Ascending aorta (tissue), 2 donors: ENCODE measurements around the gene ERMAP. TPM values are rescaled to one million over a fixed set of nuclear protein-coding genes. Genes with fewer than 3 reads are reported as not detected.

Experiments used
- DNase-seq, 2 donors: peaks; one replicate each; pipeline ENCODE4 v3.0.0-alpha.2; 2019; ENCODE audit warnings: low spot score in 2 of 2
- H3K27ac ChIP-seq, 2 donors: fragments of 200-600 bp; sonication (generic); one replicate each; pipeline ENCODE4 v1.5.1; 2016 to 2017; ENCODE audit warnings: mild to moderate bottlenecking in 1 of 2
- H3K27me3 ChIP-seq: fragments of 200-600 bp; sonication (generic); one replicate; pipeline ENCODE4 v1.5.1; 2017
- H3K36me3 ChIP-seq, 2 donors: fragments of 200-600 bp; sonication (generic); one replicate each; pipeline ENCODE4 v1.5.1; 2016
- H3K4me1 ChIP-seq, 2 donors: fragments of 200-600 bp; sonication (generic); one replicate each; pipeline ENCODE4 v1.5.1; 2016 to 2017; ENCODE audit warnings: mild to moderate bottlenecking in 1 of 2
- H3K4me3 ChIP-seq, 2 donors: fragments of 200-600 bp; sonication (generic); one replicate each; pipeline ENCODE4 v1.5.1; 2016 to 2017; ENCODE audit warnings: mild to moderate bottlenecking in 1 of 2
- H3K9me3 ChIP-seq, 2 donors: fragments of 200-600 bp; sonication (generic); one replicate each; pipeline ENCODE4 v1.5.1; 2016
- intact Hi-C: fragments of 100-400 bp; cut with DNase I; formaldehyde crosslinking; loops from one replicate; pipeline ENCODE4 v1.15.1; 2023
- total RNA-seq: library from RNA; depleted of rRNA; stranded (reverse); fragments of >200 nt; gene quantifications from one replicate; pipeline ENCODE4 v1.1.0, GENCODE V29; 2016
- TF ChIP-seq, protein P1 (sequence below), 3 experiments: fragments of 200-600 bp in 2 of 3; fragments of 450-650 bp in 1 of 3; sonication (generic) in 2 of 3; IDR thresholded peaks; one replicate each; pipeline ENCODE4 v1.5.1; 2016 to 2019; ENCODE audit warnings: antibody characterized with exemption in 3 of 3, mild to moderate bottlenecking in 1 of 3, moderate library complexity in 1 of 3

The ERMAP gene
- total RNA-seq, 1 donor from 2014 or later: 0.11 TPM

DNA sequence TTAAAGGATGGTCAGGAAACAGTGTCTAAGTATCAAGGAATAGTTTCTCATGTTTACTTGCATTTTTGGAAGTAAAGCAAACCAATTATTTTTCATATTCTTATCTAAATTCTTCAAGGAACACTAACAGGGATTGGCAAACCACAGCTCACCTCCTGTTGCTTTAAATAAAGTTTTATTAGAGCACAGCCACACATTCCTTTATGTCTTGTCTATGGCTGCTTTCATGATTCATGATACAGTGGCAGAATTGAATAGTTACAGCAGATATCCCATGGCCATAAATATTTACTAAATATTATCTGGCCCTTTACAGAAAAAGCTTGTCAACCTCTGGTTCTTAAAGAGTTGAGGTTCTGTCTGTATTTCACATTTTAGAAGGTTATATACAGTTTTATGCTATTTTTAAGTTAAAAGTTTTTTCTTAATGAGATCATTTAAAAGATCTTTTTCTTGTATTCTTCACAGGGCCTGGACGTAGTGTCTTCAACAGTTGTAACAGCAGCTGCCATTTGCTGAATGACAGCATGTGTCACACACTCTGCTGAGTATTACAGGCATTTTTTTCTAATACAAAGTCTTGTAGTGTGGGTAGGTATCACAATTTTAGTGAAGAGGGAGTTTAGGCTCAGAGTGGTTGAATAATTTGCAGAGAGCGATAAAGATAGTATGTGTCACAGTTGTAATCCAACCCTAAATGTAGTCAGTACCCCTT is 32.1 kb downstream of the ERMAP start:
- TF ChIP-seq, protein P1, sequence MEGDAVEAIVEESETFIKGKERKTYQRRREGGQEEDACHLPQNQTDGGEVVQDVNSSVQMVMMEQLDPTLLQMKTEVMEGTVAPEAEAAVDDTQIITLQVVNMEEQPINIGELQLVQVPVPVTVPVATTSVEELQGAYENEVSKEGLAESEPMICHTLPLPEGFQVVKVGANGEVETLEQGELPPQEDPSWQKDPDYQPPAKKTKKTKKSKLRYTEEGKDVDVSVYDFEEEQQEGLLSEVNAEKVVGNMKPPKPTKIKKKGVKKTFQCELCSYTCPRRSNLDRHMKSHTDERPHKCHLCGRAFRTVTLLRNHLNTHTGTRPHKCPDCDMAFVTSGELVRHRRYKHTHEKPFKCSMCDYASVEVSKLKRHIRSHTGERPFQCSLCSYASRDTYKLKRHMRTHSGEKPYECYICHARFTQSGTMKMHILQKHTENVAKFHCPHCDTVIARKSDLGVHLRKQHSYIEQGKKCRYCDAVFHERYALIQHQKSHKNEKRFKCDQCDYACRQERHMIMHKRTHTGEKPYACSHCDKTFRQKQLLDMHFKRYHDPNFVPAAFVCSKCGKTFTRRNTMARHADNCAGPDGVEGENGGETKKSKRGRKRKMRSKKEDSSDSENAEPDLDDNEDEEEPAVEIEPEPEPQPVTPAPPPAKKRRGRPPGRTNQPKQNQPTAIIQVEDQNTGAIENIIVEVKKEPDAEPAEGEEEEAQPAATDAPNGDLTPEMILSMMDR (IDR thresholded peaks at IDR 0.05): no peak

DNA sequence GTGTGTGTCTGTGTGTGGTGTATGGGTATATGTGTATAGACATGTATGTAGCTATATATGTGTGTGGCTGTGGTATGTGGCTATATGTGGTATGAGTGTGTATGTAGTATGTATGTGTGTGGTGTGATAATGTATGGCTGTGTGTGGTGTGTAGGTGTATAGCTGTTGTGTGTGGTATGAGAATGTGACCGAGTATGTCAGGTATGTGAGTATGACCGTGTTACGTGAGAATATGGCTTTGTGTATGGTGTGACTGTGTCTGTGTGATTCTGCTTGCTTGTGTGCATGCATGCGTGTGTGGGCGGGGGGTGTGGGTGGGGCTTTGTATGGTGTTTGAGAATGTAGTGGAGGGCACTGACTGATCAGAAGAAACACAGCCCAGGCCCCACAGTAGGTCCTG is 33.0 kb downstream of the ERMAP start:
- TF ChIP-seq, protein P1 (IDR thresholded peaks at IDR 0.05): no peak
- Histone ChIP-seq H3K27me3 (no peaks in the 10 kb centered on the region), H3K36me3 (peaks cover 10 to 31% of the 10 kb centered on the region in 2 donors), H3K27ac (no peak overlapping the region), H3K4me1 (peaks cover 0 to 14% of the 10 kb centered on the region in 2 donors), H3K4me3 (no peak overlapping the region), H3K9me3 (peaks cover 0 to 8% of the 10 kb centered on the region in 2 donors)
- no peak for DNase-seq
- intact Hi-C loops: loop anchor here (5.0 to 10.0 kb wide), 4 partner anchors 112 to 505 kb away; partner anchors contain the start of genes CDC20, PPCS and ZMYND12

More for the DNA sequence above, 32.1 kb downstream of the ERMAP start:
- Histone ChIP-seq H3K27me3 (no peaks in the 10 kb centered on the region), H3K36me3 (peaks cover 10 to 31% of the 10 kb centered on the region in 2 donors), H3K9me3 (peaks cover 0 to 8% of the 10 kb centered on the region in 2 donors), H3K27ac (no peak overlapping the region), H3K4me1 (peaks cover 0 to 14% of the 10 kb centered on the region in 2 donors), H3K4me3 (no peak overlapping the region)
- no peak for DNase-seq
- intact Hi-C loops: loop anchor here (5.0 to 10.0 kb wide), 4 partner anchors 113 to 506 kb away; partner anchors contain the start of genes CDC20, PPCS and ZMYND12

DNA sequence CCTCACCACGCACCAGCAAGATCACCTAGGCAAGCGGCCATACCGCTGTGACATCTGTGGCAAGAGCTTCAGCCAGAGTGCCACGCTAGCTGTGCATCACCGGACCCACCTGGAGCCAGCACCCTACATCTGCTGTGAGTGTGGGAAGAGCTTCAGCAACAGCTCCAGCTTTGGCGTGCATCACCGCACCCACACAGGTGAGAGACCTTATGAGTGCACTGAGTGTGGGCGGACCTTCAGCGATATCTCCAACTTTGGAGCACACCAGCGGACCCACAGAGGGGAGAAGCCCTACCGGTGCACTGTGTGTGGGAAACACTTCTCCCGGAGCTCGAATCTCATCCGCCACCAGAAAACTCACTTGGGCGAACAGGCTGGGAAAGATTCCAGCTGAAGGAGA is 34.5 kb downstream of the ERMAP start:
- peaks cover 0 to 8% of the 10 kb centered on the region in 2 donors for H3K9me3 ChIP-seq
- H3K27me3 ChIP-seq: no peaks in the 10 kb centered on the region
- no peak for DNase-seq
- TF ChIP-seq, protein P1 (IDR thresholded peaks at IDR 0.05): no peak
- peaks cover 0 to 9% of the 10 kb centered on the region in 2 donors for H3K4me1 ChIP-seq
- intact Hi-C loops: no loop called here
- H3K27ac ChIP-seq: no peak overlapping the region
- H3K4me3 ChIP-seq: no peak overlapping the region
- H3K36me3 ChIP-seq: peaks cover 10 to 31% of the 10 kb centered on the region in 2 donors

DNA sequence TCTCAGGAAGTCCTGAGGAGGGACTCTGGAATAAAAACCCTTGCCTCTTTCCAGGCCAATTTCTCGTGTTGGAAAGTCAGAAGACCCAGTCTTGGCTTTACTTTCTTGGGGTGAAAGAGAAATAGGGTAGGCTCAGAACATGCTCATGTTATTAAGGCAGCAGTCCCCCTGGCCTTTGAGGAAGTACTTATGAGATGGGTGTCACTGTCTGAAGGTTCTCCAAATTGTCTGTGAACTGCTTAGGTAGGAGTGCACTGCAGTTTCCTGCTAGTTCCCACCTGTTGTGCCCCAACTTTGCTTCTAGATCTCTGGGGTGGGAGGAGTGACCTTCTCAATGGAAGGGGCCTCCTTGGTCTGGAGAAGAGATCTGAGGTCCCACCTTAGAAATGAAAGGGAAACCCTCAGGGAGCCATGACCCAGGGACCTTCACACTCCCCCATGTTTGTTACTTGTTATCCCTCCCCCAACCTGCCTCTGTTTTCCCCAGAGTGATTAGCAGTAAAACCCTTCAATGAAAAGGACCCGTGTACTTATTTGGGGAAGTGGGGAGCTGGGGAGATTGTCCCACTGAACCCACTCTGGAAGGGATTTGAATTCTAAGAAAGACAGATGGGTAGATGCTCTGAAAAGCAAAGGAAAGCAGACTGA is 35.2 kb downstream of the ERMAP start:
- Histone ChIP-seq H3K27ac (no peak overlapping the region), H3K4me1 (peaks cover 0 to 8% of the 10 kb centered on the region in 2 donors), H3K27me3 (no peaks in the 10 kb centered on the region), H3K4me3 (no peak overlapping the region), H3K9me3 (peaks cover 0 to 8% of the 10 kb centered on the region in 2 donors), H3K36me3 (peaks cover 10 to 31% of the 10 kb centered on the region in 2 donors)
- intact Hi-C loops: no loop called here
- TF ChIP-seq, protein P1 (IDR thresholded peaks at IDR 0.05): no peak
- DNase-seq: no peak

DNA sequence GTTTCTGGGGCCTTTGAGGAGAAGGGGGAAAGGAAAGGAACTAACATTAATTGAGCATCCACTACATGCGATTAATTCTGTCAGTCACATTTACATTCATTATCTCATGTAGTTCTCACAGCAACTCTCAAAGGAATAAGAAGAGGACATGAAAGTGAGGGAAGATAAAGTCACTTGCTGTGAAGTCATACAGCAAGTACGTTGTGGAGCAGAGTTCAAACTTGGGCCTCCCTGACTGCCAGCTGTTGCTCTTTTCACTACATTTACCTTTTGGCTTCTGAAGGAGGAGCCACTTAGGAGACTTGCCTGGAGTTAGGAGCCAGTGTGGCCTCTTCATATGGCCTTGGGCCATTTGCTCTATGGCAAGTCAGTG is 35.7 kb downstream of the ERMAP start:
- Histone ChIP-seq H3K9me3 (peaks cover 0 to 8% of the 10 kb centered on the region in 2 donors), H3K4me3 (no peak overlapping the region), H3K27ac (no peak overlapping the region), H3K27me3 (no peaks in the 10 kb centered on the region), H3K4me1 (peaks cover 0 to 3% of the 10 kb centered on the region in 2 donors), H3K36me3 (peaks cover 10 to 31% of the 10 kb centered on the region in 2 donors)
- TF ChIP-seq, protein P1 (IDR thresholded peaks at IDR 0.05): no peak
- intact Hi-C loops: no loop called here
- DNase-seq: no peak
